NCI-H526 (cell line): ENCODE measurements around the gene RNPEPL1.
A peak's percentile ranks its signal among the peaks of the same experiment; 100 is the strongest.
"Not testable (repeated sequence)": the region's sequence is repeated elsewhere in the genome, so short reads cannot be mapped to it uniquely, and the experiment has no call there.

Source experiments
- DNase-seq, 2 experiments: peaks; one replicate each; lab custom pipeline; 2025; lab: John Stamatoyannopoulos, UW

RNPEPL1 gene, protein sequence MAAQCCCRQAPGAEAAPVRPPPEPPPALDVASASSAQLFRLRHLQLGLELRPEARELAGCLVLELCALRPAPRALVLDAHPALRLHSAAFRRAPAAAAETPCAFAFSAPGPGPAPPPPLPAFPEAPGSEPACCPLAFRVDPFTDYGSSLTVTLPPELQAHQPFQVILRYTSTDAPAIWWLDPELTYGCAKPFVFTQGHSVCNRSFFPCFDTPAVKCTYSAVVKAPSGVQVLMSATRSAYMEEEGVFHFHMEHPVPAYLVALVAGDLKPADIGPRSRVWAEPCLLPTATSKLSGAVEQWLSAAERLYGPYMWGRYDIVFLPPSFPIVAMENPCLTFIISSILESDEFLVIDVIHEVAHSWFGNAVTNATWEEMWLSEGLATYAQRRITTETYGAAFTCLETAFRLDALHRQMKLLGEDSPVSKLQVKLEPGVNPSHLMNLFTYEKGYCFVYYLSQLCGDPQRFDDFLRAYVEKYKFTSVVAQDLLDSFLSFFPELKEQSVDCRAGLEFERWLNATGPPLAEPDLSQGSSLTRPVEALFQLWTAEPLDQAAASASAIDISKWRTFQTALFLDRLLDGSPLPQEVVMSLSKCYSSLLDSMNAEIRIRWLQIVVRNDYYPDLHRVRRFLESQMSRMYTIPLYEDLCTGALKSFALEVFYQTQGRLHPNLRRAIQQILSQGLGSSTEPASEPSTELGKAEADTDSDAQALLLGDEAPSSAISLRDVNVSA

DNA sequence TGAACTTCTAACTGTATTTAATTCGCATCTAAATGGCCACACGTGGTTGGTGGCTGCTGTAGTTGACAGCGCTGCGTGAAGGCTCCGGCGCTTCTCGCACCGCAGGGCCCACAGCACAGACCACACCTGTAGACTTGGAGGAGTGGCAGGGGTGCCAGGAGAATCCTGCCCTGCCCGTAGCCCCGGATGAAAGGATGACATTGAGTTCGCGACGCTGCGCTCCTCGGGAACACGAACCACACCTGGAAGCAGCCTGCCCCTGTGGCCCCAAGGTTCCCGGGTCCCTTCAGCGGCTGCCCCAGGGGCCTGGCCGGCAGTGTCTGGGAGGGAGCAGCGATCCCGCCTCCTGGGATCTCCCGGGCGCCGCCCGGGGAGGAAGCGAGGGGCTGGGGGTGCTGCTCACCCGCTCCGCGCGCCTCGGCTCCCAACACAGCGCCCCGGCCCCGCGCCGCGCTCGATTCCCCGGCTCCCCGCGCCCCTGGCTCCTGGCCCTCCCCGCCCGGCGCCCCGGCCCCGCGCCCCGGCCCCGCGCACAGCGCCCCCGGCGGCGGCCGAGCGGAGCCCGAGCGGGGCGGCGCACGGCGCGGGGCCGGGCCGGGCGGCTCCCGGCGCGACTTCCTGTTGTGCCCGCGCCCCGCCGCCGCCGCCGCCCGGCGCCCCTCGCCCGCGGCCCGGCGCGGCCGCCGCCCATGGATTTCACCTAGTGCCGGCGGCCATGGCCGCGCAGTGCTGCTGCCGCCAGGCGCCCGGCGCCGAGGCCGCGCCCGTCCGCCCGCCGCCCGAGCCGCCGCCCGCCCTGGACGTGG lies at the start of gene RNPEPL1:
Gene RNPEPL1 (plus strand): TSS at position 613 of the 806 bp plus-strand sequence. CDS start 103 bp downstream, at position 716.
- peak; percentile 52 to 76 for DNase-seq

DNA sequence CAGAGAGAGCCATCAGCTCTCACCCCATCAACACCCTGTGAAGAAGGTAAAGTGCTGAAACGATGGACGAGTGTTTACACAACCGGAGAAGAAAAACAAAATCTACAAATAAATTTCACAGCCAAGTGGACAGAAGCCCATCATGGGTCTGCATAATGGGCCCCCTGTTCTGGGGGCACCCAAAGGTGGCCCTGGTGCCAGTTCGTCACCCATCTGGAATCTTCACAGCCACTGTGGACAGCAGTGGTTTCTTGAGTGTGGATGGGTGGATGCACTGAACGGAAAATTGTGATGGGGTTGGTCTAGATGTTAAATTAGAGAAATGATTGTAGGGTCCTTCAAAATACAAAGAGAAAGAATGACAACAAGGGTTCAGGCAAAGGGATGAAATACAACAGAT lies 49.3 kb upstream of the RNPEPL1 start:
- DNase-seq: no peak

DNA sequence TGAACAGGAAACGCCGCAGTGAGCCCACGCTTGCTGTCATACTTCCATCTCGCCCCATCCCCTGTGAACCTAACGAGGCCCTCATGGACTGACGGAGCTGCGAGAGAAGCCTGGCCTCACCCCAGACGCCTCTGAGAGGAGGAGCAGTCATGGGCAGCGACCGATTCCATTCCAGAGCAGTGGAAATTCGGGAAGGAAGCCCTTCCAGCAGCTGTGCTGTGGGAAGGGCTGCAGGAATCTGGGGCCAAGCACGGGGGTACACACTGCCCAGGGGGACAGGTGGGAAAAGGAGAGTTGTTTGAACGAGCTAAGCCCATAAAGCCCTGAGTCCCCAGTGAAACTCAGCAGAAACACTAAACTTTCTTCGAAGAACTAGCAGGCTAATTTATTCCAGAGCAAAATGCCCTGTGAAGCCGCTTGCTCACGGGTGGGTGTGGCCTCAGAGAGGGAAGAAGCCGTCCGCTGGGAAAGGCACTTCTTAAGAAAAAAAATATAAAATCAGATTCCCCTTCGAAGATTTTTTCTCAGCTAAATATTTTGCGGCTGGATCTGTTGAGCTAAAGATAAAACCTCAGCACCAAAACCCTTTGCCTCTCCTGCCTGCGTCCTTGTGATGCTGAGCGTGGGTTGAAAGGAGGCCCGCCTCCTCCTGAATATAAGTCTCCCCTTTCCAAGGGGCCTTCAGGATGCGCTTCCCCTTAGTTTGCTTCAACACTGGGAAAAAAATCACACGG lies 48.7 kb upstream of the RNPEPL1 start:
- no peak for DNase-seq

DNA sequence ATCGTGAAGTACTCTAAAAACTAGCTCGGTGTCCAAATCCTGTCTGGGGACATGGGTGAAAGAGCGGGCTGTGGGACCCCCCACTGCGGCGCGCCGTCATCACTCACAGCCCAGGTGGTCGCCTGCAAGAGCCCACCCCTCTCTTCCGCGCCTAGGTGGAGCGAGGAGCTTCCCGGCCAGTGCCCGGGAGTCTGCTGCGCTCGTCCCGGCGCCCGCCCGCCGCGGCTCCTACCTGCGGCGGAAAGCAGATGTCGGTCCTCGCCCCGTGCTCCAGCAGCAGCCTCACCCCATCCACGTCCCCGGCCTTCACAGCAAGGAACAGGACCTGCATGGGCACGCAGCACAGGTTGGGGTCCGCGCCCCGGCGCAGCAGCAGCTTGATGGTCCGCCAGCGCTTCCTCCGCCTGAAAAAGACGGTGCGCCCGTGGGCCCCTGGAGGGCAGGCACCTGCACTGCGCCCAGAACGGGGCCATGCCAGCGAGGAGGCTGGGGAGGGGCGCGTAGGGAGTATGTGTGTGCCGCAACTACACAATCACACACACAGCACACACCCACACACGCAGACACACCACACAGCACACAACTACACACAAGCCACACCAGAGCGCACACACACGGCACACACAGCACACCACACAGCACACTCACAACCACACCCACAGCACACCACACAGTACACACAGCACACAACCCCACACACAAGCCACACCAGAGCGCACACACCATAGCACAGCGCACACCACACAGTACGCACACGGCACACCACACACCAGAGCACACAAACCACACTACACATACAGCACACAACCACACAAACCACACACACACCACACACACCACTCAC lies 47.9 kb upstream of the RNPEPL1 start:
- no peak for DNase-seq

DNA sequence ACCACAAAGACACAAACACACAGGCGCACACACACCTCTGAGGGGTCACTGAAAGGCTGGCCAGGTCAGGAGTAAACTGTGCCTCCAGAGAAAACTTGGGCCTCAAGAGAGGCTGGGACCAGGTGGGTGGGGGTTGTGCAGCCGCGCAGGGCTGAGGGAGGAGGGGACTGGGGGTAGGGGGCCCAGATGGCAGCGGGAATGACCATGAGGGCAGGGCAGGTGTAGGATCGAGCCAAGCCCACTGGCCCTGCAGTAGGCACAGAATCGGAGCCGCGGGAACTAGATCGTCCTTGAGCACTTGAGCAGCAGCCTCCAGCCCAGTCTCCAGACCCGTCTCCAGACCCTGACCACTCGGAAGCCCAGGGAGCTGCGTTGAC lies 47.3 kb upstream of the RNPEPL1 start:
- DNase-seq: no peak

DNA sequence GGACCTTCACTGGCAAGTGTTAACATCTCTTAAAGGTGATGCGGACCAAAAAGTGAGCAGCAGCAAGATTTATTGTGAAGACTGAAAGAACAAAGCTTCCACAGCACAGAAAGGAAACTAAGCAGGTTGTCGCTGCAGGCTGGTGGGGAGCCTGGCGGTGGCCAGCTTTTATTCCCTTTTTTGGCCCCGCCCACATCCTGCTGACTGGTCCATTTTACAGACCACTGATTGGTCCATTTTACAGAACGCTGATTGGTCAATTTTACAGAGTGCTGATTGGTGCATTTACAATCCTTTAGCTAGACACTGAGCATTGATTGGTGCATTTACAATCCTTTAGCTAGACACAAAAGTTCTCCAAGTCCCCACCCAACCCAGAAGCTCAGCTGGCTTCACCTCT lies 46.4 kb upstream of the RNPEPL1 start:
- DNase-seq: not testable (repeated sequence)

DNA sequence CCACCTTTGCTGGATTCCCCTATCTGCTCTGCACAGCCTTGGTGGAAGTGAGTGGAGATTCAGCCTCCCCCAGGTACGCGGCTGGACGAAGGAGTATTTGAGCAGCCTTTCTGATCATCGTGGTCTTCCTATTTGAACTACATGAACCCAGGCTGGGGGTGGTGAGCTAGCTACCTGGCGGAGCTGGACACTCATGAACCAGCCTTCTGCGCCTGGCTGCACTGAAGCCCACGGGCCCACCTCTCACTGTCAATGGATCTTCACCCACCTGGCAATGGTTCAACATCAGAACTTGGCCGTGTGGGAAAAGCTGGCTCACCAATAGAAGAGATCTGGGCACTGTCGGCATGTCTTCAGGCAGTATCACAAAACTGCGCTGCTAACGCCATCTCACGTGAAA lies 45.9 kb upstream of the RNPEPL1 start:
- DNase-seq: no peak

DNA sequence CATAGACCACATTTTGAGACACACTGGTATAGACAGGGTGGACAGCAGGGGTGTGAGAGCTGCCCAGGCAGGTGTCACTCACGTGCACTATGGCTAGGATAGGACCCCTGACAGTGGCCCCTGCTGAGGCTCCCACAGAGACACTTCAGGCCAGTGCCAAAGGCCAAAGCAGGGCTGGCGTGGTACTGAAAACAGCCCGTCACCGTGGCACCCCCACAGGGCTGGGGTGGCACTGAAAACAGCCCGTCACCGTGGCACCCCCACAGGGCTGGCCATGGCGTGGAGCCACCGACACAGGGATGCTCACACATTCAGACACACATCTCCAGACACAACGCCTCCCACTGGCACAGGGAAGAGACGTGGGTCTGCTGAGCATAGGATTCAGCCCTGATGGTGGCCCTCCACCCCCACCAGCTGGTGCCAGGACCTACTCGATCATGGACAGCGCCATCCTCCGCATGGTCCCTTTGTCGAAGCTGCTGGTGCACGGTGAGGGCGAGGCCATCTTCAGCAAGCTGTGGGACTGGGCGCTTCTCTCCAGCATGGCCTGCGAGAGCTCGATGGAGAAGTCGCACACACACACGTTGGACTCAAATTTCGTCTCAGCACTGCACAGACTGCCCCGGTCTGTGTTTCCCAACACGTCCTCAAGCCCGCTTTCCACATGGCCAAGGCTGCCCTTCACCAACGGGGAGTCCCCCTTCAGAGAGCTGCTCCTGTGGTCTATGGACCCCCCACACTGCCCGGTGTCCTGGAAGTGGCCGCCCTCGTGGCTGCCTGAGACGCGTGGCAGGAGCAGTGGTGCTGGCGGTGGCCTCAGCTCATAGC lies 44.6 kb upstream of the RNPEPL1 start:
- no peak for DNase-seq

DNA sequence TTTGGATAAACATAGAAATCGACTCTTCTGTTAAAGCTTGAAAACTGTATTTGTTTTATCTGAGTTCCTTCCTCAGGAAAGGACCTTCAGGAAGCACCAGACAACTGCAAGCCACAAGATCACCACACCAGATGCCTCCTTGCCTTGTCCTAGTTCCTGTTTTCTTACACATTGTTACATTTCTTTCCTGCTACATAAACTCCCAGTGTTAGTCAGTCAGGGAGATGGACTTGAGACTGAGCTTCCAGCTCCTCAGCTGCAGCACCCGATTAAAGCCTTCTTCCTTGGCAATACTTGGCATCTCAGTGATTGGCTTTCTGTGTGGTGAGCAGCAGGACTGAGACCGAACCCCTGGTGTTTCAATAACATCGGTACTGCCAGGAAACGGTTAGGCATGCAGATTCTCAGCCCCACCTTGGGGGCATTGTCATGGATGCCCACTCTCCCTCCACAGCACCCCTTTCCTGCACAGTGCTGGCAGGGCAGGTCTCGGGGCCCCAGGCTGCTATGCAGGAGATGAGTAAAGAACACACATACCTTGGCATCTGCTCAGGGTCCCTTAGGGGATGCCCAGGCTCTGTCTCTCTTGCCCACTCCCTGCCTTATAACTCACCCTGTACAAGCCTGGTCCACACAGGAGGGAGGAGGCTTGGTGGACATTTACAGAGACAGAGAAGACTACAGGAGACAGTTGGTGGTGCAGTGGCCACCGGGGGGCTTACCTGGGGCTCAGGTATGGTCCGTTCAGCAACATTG lies 43.1 kb upstream of the RNPEPL1 start:
- no peak for DNase-seq

DNA sequence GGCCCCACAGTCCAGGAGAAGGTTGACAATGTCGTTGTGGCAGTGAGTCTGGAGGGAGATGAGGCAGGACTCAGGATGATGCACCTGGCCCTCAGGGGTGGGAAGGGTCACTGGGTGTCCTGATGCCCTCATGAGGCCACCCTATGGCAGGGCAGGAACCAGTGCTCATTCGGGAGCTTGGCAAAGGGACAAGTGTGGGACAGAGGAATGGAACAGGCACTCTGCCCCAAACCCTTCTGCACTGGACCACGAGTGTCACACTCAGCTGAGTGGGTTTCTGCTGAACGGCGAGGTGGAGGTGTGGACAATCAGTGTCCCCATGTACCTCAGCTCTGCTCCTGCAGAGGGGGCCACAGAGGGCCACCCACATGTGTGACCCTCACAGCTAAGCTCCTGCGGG lies 42.5 kb upstream of the RNPEPL1 start:
- no peak for DNase-seq

DNA sequence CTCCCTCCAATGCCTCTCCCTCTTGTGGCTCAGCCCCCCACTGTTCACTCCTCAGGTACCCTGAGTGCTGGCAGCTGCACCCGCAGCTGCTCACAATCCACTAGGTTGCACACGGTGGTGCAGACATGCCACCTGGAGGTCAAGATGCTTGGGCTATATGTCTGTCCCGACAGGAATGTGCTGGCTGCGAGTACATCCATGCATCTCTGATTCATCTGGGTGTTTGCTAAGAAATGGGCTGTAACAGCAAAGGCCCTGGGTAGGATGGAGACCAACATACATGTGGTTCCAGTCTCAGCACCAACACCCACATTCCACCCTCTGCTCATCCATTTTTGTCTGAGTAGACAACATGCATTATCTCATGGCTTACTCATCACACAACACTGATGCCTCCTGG lies 41.8 kb upstream of the RNPEPL1 start:
- no peak for DNase-seq

DNA sequence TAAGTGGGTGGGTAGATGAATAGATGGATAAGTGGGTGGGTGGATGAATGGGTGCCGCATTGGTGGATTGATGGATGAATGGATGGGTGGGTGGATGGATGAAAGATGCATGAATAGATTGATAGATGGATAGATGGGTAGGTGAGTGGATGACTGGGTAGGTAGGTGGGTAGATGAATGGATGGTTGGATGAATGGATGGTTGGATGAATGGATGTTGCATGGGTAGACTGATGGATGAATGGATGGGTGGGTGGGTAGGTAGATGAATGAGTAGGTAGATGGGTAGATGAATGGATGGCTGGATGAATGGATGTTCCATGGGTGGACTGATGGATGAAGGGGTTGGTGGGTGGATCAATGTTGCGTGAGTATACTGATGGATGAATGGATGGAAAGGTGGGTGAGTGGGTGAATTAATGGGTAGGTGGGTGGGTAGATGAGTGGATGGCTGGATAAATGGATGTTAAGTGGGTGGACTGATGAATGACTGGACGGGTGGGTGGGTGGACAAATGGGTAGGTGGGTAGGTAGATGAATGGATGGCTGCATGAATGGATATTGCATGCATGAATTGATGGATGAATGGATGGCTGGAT lies 41.0 kb upstream of the RNPEPL1 start:
- no peak for DNase-seq

DNA sequence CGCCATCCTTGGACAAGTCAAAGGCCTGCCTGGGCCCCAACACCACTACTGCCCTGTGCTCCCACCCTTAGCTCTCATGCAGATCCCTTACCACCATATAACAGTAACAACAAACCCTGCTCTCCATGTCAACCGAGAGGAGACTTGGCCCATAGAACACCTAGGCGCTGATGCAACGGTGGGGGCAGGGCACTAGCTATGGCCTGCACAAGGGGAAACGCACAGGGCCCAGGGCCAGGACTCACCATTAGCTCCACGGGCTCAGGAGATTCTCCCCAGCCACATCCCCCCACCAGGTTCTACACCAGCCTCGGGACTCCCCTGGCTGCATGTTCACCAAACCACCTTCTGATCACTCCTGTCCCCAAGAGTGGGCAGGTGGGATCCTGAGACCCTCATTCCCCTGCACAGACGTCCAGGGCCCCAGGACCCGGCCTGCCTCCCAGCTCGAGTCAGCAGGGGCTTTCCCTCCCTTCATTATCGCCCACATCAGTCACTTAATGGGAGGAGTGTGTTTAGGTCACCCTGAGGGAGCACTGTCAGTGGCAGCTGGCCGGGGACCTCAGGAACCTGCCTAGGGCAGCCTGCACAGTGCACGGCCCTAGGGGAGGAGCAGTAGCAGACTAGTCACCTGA lies 39.8 kb upstream of the RNPEPL1 start:
- no peak for DNase-seq

DNA sequence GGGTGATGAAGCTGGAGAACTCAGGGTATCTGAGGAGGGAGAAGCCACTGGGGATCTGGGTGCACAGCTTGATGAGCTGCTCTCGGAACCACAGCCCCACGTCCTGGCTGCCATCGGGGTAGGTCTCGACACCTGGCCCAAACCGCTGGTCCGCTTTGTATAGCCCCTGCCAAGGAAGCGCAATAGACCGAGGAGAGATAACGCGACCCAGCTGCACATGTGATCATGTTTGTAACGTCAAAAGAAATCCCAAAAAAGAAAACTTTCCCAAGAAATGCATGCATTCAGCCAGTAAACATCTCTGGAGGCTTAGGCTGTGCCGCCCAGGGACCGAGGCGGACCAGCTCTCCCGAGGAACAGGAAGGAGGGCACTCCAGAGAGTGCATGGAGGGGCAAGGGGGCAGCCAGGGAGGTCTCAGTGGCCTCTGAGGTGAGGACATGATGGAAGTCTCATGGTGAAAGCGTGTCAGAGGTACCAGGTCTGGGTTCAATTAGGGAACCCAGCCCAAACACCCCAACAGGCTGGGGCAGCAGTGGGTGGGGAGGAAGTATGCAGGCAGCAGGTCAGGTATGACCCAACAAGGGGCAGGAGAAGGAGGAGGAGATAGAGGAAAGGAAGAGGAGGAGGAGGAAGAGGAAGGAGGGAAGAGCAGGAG lies 38.8 kb upstream of the RNPEPL1 start:
- no peak for DNase-seq

DNA sequence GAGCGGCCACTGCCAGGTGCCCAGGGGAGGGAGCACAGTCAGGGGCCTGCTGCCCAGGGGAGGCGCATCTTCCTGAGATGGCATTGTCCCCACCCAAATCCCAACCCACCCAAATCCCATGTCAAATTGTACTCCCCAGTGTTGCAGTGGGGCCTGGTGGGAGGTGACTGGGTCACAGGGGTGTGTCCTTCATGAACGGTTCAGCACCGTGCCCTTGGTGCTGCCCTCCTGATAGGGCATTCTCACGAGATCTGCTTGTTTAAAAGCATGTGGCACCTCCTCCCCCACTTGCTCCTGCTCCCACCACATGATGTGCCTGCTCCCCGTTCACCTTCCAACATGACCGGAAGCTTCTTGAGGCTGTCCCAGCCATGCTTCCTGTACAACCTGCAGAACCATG lies 38.1 kb upstream of the RNPEPL1 start:
- DNase-seq: no peak

DNA sequence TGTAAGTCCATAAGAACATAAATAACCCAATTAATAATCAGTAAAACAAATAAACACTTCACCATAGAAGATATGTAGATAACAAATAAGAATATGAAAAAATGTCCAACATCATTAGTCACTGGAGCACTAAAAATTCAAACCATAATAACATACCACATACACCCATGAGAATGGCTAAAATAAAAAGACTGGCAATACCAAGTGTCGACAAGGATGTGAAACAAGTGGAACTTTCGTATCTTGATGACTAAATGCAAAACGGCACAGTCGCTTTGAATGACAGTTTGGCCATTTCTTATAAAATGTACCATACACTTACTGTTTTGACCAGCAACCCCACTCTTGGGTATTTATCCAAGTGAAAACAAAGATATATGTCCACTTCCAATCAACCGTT lies 37.2 kb upstream of the RNPEPL1 start:
- no peak for DNase-seq

DNA sequence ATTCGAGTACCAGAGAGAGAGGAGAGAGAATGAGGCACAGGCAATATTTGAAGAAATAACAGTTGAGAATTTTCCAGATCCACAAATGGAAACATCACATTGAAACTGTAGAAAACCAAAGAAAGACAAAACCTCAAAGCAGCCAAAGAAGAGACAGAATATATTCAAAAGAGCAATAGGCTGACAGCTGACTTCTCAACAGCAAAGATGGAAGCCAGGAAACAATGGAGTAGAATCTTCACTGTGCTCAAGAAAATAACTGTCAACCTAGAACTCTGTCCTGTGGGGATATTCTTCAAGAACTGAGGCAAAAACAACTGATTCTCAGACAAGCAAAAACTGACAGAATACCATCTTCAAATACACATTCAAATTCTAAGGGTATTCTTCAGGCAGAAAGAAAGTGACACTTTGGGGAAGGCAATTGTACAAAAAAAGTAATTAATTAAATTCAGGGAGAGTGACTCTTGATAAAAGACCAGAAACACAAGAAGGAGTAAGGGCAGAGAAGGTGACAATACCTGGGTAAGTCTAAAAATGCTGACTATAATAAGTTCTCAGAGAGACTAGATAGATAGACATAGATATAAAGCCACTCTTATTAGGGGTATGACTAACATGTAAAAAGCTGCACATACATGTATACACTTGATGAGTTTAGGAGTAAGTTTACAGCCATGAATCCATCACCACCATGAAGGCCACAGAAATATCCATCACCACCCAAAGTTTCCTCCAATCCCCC lies 36.1 kb upstream of the RNPEPL1 start:
- DNase-seq: no peak
